GM21737 (cell line): ENCODE results near the gene OPA3.

Source experiments
- ATAC-seq: cut with Tn5 transposase; IDR thresholded peaks from one replicate; pipeline ENCODE4 v1.9.1; 2021; ENCODE audit warnings: mild to moderate bottlenecking, moderate library complexity; ENCODE audit not compliant: unreplicated experiment

OPA3 gene

GRCh38 chr19:45598267-45599001 is 13.8 kb upstream of the OPA3 start:
- ATAC-seq: no peak

- no peak for ATAC-seq
Measured at GRCh38 chr19:45597425-45598111, 13.0 kb upstream of the OPA3 start.

- ATAC-seq: no peak
Measured at GRCh38 chr19:45595814-45596213, 11.2 kb upstream of the OPA3 start.

GRCh38 chr19:45593520-45593919 is 8.9 kb upstream of the OPA3 start:
- no peak for ATAC-seq

- ATAC-seq: no peak
Measured at GRCh38 chr19:45592366-45592765, 7.8 kb upstream of the OPA3 start.

GRCh38 chr19:45591638-45592005 is 7.0 kb upstream of the OPA3 start:
- ATAC-seq: no peak

- ATAC-seq: no peak
Measured at GRCh38 chr19:45591004-45591637, 6.5 kb upstream of the OPA3 start.

GRCh38 chr19:45590300-45591003 is 5.8 kb upstream of the OPA3 start:
- ATAC-seq: no peak

GRCh38 chr19:45589768-45590167 is 5.2 kb upstream of the OPA3 start:
- ATAC-seq: no peak

GRCh38 chr19:45587873-45588272 is 3.3 kb upstream of the OPA3 start:
- ATAC-seq: no peak

- ATAC-seq: no peak
Measured at GRCh38 chr19:45585158-45585577, 566 bp upstream of the OPA3 start.

GRCh38 chr19:45581576-45581975 is 3.0 kb downstream of the OPA3 start:
- no peak for ATAC-seq

GRCh38 chr19:45578861-45579260 is 5.7 kb downstream of the OPA3 start:
- ATAC-seq: no peak

- ATAC-seq: no peak
Measured at GRCh38 chr19:45577111-45577905, 7.3 kb downstream of the OPA3 start.

- ATAC-seq: no peak
Measured at GRCh38 chr19:45576682-45577081, 7.9 kb downstream of the OPA3 start.

- no peak for ATAC-seq
Measured at GRCh38 chr19:45575216-45575615, 9.4 kb downstream of the OPA3 start.

GRCh38 chr19:45574526-45574925 is 10.1 kb downstream of the OPA3 start:
- ATAC-seq: no peak

- no peak for ATAC-seq
Measured at GRCh38 chr19:45571457-45572220, 13.0 kb downstream of the OPA3 start.

- no peak for ATAC-seq
Measured at GRCh38 chr19:45569619-45570421, 14.8 kb downstream of the OPA3 start.
